HG02678 (cell line): ENCODE results near the gene ABHD12.

Experiments
- ATAC-seq: cut with Tn5 transposase; IDR thresholded peaks from one replicate; pipeline ENCODE4 v1.9.1; 2021; ENCODE audit warnings: mild to moderate bottlenecking, moderate library complexity; ENCODE audit not compliant: unreplicated experiment

Gene ABHD12

GRCh38 chr20:25309395-25310267 is 81.0 kb downstream of the ABHD12 start:
- ATAC-seq: no peak

- ATAC-seq: no peak
Measured at GRCh38 chr20:25308671-25309394, 81.8 kb downstream of the ABHD12 start.

- ATAC-seq: no peak
Measured at GRCh38 chr20:25308083-25308491, 82.5 kb downstream of the ABHD12 start.

GRCh38 chr20:25306991-25307903 is 83.4 kb downstream of the ABHD12 start:
- no peak for ATAC-seq

GRCh38 chr20:25304025-25304549 is 86.5 kb downstream of the ABHD12 start:
- no peak for ATAC-seq

- no peak for ATAC-seq
Measured at GRCh38 chr20:25303292-25304024, 87.2 kb downstream of the ABHD12 start.

- no peak for ATAC-seq
Measured at GRCh38 chr20:25302596-25302995, 88.0 kb downstream of the ABHD12 start.

GRCh38 chr20:25301357-25301920 is 89.2 kb downstream of the ABHD12 start:
- no peak for ATAC-seq

GRCh38 chr20:25300496-25301170 is 90.0 kb downstream of the ABHD12 start:
- ATAC-seq: no peak

- ATAC-seq: no peak
Measured at GRCh38 chr20:25299806-25300205, 90.8 kb downstream of the ABHD12 start.

- peak; percentile 72 for ATAC-seq
Measured at GRCh38 chr20:25297141-25297905, 93.3 kb downstream of the ABHD12 start.

GRCh38 chr20:25296094-25297093 is 94.2 kb downstream of the ABHD12 start:
- peak; percentile 27 for ATAC-seq

GRCh38 chr20:25295386-25296093 is 95.1 kb downstream of the ABHD12 start:
- no peak for ATAC-seq

GRCh38 chr20:25294459-25295385 is 95.9 kb downstream of the ABHD12 start:
- ATAC-seq: no peak

GRCh38 chr20:25293910-25294458 is 96.7 kb downstream of the ABHD12 start:
- no peak for ATAC-seq
